GM21381 (cell line): Measurements from ENCODE around the gene CDK16.

ENCODE experiments used
- ATAC-seq: cut with Tn5 transposase; IDR thresholded peaks from one replicate; pipeline ENCODE4 v1.9.1; 2021; ENCODE audit warnings: mild to moderate bottlenecking, moderate library complexity; ENCODE audit not compliant: unreplicated experiment

CDK16 gene

DNA sequence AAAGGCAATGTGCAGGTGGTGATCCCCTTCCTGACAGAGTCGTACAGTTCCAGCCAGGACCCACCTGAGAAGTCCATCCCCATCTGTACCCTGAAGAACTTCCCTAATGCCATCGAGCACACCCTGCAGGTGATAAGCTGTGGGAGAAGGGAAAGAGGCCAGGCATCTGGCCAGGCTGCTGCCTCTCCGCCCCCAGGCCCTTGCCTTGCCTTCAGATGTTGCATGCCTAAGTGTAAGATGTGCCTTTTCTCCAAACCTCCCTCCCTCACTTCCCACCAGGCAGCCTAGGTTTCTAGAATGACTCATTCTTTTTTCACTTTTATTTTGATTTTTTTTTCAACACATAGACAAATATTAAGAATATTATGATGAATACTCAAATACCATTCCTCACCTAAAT lies 12.2 kb upstream of the CDK16 start:
- ATAC-seq, result no peak

DNA sequence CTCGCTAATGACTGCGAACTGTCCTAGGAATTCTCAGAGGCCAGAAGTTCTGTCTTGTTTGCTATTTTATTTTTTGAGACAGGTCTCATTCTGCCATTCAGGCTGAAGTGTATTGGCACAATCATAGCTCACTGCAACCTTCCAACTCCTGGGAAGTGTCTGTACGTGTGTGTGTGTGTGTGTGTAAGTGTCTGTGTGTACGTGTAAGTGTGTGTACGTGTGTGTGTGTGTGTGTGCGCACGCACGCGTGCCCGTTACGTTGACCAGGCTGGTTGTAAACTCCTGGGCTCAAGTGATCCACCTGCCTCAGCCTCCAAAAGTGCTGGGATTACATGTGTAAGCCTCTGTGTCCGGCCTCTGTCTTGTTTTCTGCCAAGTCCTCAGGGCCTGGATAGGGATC lies 10.4 kb upstream of the CDK16 start:
- ATAC-seq, result no peak

DNA sequence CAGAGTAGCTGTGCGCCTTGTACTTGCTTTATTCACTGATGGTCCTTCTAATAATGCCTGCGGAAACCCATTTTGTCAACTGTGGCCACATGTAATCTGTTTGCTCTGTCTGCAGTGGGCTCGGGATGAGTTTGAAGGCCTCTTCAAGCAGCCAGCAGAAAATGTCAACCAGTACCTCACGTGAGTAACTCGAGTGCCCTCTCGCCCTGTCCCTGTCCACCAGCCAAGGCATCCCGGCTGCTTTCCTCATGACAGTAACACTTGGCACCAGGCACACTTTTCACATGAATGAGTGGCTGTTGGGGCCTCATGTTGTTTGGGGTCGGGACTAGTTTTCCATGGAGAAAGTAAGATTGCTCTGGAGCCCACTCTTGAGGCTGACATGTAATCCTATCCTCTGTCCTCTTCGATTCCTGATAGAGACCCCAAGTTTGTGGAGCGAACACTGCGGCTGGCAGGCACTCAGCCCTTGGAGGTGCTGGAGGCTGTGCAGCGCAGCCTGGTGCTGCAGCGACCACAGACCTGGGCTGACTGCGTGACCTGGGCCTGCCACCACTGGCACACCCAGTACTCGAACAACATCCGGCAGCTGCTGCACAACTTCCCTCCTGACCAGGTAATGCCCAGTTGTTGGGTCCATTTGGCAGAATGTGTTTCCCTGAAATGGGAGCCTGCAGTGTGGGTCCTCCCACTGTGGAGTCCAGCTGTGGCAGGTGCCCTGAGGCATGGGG lies 8.8 kb upstream of the CDK16 start:
- no peak for ATAC-seq

DNA sequence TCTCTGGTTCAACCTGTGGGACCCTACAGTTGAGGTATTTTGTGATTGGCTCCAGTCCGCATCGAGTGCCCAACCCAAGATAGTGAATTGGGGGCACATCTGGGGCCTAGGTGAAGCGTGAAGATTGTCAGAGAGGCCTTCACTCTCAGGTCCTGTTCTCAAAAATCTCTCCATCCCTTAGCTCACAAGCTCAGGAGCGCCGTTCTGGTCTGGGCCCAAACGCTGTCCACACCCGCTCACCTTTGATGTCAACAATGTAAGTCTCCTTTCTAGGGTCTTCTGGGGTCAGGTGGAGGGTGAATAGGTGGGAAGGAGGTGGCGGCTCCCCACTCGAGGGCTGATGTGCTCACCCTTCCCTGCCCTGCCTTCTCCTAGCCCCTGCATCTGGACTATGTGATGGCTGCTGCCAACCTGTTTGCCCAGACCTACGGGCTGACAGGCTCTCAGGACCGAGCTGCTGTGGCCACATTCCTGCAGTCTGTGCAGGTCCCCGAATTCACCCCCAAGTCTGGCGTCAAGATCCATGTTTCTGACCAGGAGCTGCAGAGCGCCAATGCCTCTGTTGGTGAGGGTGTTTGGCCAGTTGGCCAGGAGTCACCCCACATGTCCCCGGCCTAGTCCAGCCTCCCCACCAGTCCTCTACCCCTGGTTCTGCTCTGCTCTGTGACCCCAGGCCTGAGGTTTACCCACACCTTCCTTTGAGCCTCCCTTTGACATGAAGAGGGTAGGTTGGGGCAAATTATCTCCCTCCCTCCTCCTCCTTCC lies 7.6 kb upstream of the CDK16 start:
- no peak for ATAC-seq

DNA sequence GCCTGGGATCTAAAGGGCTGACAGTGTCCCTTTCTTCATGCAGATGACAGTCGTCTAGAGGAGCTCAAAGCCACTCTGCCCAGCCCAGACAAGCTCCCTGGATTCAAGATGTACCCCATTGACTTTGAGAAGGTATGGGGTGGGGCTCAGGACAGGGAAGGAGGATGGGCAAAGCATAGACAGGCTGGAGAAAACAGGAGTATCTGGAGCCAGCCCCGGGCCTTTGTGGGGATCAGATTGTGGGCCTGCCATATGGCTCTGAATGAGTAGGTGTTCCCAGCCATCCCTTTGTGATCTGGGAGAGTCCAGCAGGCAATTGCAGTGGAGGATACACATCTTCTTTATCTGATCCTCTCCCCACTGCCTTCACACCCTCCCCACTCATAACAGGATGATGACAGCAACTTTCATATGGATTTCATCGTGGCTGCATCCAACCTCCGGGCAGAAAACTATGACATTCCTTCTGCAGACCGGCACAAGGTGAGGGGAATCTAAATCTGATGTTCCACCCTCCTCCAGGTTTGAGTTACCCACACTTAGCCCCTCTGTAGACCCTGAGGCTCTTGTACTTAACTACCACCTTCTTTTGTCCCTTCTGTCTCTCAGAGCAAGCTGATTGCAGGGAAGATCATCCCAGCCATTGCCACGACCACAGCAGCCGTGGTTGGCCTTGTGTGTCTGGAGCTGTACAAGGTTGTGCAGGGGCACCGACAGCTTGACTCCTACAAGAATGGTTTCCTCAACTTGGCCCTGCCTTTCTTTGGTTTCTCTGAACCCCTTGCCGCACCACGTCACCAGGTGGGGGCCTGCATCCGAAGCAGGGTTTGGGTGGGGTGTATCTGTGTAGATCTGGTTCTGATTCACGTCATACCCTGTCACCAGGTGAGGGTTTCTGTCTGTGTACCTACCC lies 5.8 kb upstream of the CDK16 start:
- ATAC-seq, result no peak

DNA sequence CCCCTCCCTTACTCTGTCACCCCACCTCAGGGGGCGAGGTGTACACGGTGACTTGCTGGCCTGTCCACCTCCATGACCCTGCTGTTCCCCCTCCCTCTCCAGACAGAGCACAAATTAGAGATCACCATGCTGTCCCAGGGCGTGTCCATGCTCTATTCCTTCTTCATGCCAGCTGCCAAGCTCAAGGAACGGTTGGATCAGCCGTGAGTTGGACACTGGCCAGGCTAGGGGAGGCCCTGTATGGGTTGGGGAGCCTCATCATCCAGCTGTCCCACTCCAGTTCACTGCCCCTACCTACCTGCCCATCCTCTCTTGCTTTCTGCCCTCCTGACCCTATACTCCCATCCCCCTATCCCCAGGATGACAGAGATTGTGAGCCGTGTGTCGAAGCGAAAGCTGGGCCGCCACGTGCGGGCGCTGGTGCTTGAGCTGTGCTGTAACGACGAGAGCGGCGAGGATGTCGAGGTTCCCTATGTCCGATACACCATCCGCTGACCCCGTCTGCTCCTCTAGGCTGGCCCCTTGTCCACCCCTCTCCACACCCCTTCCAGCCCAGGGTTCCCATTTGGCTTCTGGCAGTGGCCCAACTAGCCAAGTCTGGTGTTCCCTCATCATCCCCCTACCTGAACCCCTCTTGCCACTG lies 3.9 kb upstream of the CDK16 start:
- no peak for ATAC-seq

DNA sequence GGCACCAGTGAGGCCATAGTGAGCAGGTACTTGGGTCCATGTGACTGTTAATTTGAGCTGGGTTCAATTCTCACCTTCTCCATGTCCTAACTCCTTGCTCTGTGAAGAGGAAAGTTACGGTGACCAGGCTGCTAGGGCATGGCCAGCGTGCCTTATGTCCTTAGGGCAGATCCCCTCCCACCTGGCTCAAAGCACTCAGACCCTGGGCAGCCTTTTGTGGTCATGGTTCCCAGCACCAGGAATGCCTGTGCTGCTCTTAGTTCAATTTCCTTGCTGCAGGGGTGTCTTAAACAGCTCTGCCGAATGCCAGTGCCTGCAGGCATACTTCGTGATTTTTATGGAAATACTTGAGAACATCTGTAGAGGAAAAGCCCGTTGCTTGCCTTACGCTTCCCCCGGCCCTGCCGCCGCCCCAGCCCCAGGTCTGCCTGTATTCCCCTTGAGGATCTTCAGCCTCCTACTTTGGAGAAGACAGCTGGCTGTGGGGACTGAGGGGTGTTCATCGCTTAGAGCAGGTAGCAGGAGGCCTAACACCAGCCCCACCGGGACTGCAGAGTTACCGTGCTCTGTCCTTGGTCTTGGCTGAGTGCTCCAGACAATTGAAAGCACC lies 3.1 kb upstream of the CDK16 start:
- no peak for ATAC-seq

DNA sequence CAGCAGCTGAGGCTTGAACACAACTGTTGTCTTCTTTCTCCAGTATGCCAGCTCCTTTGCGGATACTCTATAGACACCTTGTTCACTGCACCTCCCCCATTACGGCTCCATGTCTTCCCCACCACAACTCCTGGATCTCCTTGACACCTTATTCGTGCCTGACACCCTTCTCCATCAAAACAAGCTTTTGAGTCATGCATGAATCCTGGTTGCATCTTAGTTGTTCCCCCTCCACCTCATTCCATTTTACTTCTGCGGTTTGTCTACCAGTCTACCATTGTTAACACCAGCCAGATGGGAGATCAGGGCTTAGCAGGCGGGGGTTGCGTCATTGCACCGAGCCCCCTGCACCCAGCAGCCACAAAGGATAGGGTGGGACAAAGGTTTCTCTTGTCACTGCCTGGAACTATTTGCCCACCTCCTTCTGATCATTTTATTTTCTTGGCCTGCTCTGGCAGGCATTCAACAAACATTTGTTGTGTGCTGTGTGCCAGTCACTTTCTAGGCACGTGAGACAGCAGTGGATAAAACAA lies 2.0 kb upstream of the CDK16 start:
- no peak for ATAC-seq

DNA sequence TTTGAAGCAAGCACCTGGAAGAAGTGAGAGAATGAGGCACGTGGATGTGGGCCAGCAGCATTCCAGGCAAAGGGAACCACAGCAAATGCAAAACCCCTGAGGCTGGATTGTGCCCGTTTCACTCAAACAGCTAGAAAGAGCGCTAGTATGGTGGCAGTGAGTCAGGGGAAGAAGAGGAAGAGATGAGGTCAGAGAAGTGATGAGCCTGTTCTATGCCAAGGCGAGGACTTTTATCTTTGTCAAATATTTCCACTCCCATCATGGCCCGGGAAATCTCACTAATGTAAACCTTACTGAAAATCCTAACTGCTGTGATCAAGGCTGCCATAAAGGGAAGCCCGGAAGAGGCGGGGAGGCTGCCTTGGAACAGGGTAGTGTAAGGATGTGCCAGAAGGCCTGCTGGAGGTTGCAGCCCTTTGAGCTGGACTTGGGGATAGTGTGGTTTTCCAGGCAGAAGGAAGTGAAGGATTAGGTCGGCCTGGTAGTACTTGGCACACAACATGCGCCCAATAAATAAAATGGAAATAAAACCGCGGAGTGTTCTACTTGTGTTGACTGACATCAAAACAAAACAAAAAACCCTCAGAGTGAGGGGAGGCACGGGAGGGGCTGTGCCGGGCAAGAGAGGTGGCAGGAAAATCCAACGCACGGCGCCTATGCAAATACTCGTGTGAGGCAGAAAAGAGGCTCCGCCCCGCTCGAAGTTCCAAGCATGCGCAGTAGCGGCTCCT lies 1.2 kb upstream of the CDK16 start:
- ATAC-seq, result no peak

DNA sequence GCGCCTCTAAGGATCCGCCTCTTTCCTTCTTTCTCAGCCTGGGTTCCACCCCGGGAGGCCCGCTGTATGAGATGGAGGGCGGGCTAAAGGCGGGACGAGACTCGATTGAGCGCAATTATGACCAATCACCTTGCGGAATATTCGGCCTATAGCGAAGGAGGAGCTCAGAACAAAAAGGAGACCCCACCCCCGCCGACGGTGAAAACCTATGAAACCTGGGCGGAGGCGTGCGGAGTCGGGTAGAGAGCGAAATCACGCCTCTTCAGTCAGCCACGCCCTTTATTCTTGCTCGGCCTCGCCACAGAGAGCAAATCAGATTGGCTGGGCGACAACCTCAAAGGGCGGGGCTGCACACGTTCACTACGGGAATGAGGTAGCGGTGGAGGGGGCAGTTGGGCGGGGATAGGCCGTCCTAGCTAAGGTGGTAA lies 615 bp upstream of the CDK16 start:
- ATAC-seq, result peak; percentile 83

DNA sequence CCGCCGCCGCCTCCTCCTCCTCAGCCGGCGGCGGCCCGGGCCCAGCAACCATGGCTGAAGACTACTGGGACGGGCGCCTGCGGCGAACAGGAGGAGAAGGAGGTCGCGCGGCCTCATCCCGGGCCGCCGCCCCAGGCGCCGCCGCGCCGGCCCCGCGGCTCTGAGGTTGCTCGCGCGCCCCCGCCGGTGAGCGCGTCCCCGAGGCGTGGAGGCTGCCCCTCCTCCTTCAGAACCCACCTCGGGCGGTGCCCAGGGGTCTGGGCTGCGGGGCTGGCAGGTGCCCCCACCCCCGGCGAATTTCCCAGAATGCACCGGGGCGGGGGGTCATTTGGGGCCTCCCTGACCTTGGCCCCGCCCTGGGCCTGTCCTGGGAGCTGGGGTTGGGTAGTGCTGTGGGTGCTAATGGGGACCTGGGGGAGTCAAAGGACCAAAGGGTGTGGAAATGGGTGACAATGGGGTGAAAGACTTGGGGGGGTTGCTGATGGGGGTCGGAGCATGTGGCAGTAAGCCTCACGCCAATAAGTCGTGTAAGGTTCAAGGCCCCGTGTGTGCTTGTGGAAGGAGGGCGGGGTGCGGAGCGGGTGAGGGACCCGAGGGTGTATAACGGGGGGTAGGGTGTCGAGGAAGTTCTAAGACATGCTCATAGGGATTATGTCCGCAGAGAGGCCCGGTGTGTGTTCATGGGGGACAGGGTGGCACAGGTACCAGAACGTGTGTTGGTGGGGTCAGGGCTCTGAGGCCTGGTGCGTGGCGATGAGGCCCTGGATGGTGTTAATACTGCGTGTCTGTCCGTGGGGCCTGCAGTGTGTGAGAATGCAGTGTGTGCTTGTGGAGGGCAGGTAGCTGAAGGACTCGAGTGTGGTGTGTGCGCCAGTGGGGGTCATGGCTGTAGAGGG lies 687 bp downstream of the CDK16 start:
- no peak for ATAC-seq

DNA sequence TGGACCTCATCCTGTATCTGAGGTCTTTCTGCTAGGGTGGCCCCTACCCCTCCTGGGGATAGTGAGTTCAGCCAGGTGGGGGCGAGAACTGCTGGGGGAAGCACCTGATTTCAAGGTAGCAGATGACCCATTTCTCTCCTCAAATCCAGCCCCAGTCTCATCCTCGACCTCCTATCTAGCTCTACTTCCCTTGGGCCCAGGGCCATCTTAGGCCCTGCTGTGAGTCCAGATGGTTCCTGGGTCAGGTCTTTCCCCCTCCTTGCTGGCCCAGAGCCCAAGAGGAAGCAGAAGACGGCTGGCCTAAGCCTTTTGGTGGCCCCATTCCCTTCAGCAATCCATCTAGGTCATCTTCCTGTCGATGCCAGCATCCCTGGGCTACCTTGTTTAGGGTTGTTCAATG lies 3.3 kb downstream of the CDK16 start:
- ATAC-seq, result no peak

DNA sequence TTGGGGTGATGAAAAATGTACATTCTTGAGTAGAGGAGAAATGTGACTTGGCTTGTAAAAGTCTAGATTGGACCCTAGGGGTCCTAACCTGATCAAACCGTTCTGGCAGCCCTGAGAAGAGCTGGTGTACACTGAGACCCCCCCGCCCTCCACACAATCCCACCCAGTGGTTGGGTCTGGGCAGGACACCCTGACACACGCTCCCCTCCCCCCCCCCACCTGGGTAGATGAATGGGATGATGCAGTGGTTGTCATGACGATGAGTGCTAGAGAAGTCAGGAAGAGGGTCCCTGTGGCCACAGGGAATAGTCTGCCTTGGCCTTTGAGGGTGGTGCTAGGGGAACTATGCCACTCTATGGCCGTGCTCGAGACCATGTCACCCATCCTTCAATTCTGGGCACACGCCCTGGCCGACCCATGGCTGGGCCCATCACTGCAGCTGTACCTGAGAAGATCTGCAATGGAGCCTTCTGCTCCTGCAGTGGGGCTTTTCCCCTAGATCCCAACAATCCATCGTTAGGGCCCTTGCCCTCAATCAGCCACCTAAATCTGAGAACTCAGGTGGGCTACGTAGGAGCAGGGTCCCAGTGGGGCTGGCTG lies 4.4 kb downstream of the CDK16 start:
- ATAC-seq, result no peak

DNA sequence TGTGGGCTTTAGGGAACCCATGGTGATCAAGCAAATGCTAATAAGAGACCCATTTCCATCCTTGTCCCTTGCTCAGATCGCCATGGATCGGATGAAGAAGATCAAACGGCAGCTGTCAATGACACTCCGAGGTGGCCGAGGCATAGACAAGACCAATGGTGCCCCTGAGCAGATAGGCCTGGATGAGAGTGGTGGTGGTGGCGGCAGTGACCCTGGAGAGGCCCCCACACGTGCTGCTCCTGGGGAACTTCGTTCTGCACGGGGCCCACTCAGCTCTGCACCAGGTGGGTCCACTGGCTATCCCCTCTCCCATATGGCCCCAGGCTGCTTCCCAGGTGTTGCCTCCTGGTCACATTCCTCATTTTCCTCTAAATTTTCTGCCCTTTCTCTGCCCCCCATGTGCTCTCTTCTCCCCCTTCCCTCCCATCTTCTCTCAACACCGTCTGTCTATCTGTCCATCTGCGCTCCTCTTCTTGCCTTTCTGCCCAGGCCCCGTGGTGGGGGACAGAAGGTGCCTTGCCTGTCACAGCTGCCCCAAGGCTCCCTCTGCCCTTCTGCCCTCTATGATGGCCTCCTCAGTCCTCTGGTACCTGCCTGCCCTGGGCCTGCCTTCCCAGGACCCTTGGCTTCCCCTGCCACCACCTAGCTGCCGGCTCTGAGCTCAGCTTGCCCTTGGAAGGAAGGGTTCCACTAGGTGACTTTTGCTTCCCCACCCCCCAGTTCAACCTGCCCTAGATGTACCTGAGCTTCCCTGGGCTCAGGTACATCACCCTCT lies 5.2 kb downstream of the CDK16 start:
- no peak for ATAC-seq

DNA sequence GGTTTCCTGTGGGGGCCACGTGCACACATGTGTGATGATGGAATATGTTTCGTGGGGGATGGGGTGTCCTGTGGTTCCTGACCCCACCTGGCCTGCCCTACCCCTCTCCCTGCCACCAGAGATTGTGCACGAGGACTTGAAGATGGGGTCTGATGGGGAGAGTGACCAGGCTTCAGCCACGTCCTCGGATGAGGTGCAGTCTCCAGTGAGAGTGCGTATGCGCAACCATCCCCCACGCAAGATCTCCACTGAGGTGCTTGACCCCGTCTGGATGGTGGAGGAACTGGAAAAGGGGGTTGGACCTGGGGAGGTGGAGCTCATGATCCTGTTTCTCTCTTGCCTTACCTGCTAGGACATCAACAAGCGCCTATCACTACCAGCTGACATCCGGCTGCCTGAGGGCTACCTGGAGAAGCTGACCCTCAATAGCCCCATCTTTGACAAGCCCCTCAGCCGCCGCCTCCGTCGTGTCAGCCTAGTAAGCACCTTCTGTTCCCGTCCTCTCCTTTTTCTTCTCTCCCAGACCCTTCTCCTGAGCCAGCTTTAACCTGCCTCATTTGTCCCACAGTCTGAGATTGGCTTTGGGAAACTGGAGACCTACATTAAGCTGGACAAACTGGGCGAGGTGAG lies 5.9 kb downstream of the CDK16 start:
- ATAC-seq, result no peak

DNA sequence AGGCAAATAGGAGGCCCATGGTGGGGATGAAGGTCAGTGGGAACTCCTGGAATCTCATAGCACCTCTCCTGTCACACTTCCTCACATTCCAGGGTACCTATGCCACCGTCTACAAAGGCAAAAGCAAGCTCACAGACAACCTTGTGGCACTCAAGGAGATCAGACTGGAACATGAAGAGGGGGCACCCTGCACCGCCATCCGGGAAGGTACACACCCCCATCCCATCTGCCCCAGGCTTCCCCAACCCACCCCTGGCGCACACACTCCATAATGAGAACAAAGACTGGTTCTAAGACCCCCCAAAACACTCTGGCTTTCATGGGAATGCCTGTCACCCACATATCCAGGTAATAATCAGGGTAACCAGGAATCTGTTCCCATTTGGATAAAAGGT lies 6.4 kb downstream of the CDK16 start:
- ATAC-seq, result no peak

DNA sequence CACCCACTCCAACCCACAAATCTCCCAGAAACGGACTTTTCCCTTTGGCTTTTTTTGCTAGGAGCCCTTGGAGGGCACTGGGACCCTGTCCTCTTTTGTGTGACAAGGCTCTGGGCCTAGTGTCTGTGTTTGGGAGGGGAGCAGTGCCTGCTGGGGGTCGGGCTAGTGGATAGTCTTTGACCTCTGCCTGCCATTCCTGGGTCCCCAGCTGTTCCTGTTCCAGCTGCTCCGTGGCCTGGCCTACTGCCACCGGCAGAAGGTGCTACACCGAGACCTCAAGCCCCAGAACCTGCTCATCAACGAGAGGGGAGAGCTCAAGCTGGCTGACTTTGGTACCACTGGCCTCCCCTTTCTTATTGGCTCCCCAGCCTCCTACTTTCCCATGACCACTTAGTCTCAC lies 7.6 kb downstream of the CDK16 start:
- ATAC-seq, result no peak
